ENCODE data around the gene TBXA2R.
"Not testable (repeated sequence)": the region's sequence is repeated elsewhere in the genome, so short reads cannot be mapped to it uniquely, and the experiment has no call there.

TBXA2R gene

DNA sequence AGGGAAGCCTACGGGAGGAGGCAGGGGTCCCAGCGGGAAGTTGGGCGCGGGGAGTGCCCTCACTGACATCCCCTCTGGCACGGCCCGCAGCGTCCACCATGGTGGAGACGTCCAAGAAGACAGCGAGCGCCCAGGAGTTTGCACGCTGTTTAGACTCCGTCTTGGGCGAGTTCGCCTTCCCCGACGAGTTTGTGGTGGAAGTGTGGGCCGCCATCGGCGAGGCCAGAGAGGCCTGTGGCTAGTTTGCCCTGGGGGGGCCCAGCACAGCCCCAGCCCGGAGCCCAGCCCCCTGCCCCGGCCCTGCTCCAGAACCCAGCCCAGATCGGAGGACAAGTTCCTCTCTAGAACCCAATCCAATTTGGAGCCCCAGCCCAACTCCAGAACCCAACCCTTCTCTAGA is 16.7 kb downstream of the TBXA2R start:
- peaks cover 37% of the 10 kb centered on the region for H3K27me3 ChIP-seq

DNA sequence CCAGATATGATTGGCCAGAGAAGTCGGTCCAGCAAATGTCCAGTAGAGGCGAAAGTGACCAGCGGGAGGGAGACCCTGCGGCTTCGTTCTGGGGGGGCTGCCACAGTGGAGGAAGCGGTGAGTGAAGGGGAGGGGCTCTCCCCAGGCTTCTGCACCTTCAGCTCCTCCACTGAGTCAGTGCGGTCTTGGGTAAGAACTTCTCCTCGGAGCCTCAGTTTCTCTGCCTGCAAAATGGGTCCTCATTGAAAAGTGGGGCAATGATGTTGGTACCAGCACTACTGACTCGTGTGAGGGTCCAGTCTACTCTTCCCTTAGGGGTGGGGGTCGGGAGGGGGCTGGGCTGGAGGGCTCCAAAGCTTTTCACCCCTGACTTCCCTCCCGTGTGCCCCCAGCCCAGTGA is 17.2 kb downstream of the TBXA2R start:
- TF ChIP-seq, protein P1, sequence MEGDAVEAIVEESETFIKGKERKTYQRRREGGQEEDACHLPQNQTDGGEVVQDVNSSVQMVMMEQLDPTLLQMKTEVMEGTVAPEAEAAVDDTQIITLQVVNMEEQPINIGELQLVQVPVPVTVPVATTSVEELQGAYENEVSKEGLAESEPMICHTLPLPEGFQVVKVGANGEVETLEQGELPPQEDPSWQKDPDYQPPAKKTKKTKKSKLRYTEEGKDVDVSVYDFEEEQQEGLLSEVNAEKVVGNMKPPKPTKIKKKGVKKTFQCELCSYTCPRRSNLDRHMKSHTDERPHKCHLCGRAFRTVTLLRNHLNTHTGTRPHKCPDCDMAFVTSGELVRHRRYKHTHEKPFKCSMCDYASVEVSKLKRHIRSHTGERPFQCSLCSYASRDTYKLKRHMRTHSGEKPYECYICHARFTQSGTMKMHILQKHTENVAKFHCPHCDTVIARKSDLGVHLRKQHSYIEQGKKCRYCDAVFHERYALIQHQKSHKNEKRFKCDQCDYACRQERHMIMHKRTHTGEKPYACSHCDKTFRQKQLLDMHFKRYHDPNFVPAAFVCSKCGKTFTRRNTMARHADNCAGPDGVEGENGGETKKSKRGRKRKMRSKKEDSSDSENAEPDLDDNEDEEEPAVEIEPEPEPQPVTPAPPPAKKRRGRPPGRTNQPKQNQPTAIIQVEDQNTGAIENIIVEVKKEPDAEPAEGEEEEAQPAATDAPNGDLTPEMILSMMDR (IDR thresholded peaks at IDR 0.05), result no peak
- no peak overlapping the region for H3K27ac ChIP-seq
- no peak overlapping the region for H3K4me3 ChIP-seq (ENCODE audit: low read depth in 1 of 2, low read length in 1 of 2)
- peaks cover 42% of the 10 kb centered on the region for H3K27me3 ChIP-seq
- no peaks in the 10 kb centered on the region for H3K4me1 ChIP-seq (ENCODE audit: control insufficient read depth in 1 of 2, insufficient read depth in 1 of 2, low read depth in 1 of 2, low read length in 1 of 2)
- H3K9me3 ChIP-seq, result no peaks in the 10 kb centered on the region
- no peaks in the 10 kb centered on the region for H3K36me3 ChIP-seq

More for the DNA sequence above, 16.7 kb downstream of the TBXA2R start:
- Histone ChIP-seq H3K9me3 (no peaks in the 10 kb centered on the region), H3K36me3 (no peaks in the 10 kb centered on the region), H3K4me1 (ENCODE audit: control insufficient read depth in 1 of 2, insufficient read depth in 1 of 2, low read depth in 1 of 2, low read length in 1 of 2) (no peaks in the 10 kb centered on the region), H3K27ac (no peak overlapping the region), H3K4me3 (ENCODE audit: low read depth in 1 of 2, low read length in 1 of 2) (no peak overlapping the region)
- TF ChIP-seq, protein P1 (IDR thresholded peaks at IDR 0.05), result no peak

DNA sequence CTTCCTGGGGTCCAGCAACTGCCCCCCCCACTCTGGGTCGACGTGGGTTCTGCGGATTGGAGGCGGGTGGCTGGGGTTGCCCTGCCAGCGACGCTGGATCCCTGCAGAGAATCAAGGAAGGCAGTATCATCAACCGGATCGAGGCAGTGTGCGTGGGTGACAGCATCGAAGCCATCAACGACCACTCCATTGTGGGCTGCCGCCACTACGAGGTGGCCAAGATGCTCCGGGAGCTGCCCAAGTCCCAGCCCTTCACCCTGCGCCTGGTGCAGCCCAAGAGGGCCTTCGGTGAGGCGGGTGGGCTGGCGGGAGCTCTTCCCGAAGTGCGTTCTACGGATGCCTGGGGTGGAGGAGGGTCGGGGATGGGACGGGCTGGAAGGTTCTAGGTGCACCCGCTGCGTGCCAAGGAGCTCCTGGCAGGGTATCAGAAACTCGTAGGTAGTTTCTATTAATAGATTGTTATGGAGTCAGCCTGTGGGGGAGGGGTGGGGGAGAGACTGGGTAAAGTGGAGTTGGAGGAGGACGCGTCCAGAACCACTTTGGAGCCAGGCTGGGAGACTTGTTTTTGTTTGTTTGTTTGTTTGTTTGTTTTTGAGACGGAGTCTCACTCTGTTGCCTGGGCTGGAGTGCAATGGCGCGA is 19.8 kb downstream of the TBXA2R start:
- H3K4me1 ChIP-seq (ENCODE audit: control insufficient read depth in 1 of 2, insufficient read depth in 1 of 2, low read depth in 1 of 2, low read length in 1 of 2), result no peaks in the 10 kb centered on the region
- H3K27me3 ChIP-seq, result peaks cover 44% of the 10 kb centered on the region
- H3K4me3 ChIP-seq (ENCODE audit: low read depth in 1 of 2, low read length in 1 of 2), result no peak overlapping the region
- H3K36me3 ChIP-seq, result no peaks in the 10 kb centered on the region
- TF ChIP-seq, protein P1 (IDR thresholded peaks at IDR 0.05), result no peak
- H3K9me3 ChIP-seq, result no peaks in the 10 kb centered on the region
- no peak overlapping the region for H3K27ac ChIP-seq

DNA sequence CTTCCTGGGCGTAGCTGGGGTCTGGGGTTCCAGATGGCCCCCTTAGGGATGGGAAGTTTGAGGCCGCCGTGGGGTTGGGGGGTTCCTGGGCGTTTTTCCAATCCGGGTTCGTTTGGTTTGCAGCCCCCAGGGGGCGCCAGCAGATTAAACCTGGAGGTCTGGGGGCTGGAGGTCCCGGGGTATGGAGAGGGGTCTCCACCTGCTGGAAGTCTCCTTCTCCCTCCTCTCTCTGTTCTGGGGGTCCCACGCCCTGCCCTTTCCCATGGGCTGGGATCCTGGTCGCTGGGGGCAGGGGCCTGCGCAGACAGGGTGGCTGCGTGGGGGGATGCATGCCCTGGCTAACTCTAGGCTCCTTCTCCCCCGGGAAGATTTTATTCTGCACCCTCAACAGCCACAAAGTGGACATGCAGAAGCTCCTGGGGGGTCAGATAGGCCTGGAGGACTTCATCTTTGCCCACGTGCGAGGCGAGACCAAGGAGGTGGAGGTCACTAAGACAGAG is 20.5 kb downstream of the TBXA2R start:
- H3K27me3 ChIP-seq, result peaks cover 44% of the 10 kb centered on the region
- H3K4me3 ChIP-seq (ENCODE audit: low read depth in 1 of 2, low read length in 1 of 2), result no peak overlapping the region
- TF ChIP-seq, protein P1 (IDR thresholded peaks at IDR 0.05), result no peak
- H3K36me3 ChIP-seq, result no peaks in the 10 kb centered on the region
- no peak overlapping the region for H3K27ac ChIP-seq
- no peaks in the 10 kb centered on the region for H3K9me3 ChIP-seq
- no peaks in the 10 kb centered on the region for H3K4me1 ChIP-seq (ENCODE audit: control insufficient read depth in 1 of 2, insufficient read depth in 1 of 2, low read depth in 1 of 2, low read length in 1 of 2)

DNA sequence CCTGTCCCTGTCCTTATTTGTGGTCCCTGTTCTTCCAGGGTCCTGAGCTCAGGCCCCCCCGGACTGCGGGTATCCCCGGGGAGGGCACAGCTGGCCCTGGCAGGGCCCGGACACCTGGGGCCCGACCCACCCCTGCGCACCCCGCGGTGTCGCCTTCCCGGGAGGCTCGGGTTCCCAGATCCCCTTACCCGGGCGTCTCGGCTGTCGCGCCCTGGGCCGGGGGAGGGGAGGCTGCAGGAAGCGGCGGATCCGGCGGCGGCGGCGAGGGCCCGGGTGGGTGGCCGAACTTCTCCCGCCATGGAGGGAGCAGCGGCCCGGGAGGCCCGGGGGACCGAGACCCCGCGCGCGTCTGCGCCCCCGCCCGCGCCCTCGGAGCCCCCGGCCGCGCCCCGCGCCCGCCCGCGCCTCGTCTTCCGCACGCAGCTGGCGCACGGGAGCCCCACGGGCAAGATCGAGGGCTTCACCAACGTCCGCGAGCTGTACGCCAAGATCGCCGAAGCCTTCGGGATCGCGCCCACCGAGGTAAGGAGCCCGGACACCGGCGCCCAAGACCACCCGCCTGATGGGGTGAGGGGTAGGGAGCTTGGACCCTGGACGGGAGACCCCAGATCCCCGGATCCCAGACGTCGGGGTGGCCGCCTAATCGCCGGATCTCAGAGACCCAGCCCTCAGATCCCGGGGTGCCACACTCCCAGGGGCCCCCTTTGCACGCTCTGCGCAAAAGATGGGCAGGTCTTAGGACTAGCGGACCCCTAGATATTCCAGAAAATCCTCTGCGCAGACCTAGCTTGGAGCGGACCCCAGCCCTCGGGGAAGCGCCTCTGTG is 21.2 kb downstream of the TBXA2R start, which contains the start of gene GIPC3:
GIPC3 (plus strand) TSS at position 178 of the 826 bp plus-strand sequence; CDS start at position 298, 120 bp downstream.
- H3K27ac ChIP-seq, result no peak within 1 kb of the TSS
- no peaks in the 10 kb centered on the region for H3K9me3 ChIP-seq
- TF ChIP-seq, protein P1 (IDR thresholded peaks at IDR 0.05), result no peak
- peaks cover 44% of the 10 kb centered on the region for H3K27me3 ChIP-seq
- H3K4me3 ChIP-seq (ENCODE audit: low read depth in 1 of 2, low read length in 1 of 2), result no peak within 1 kb of the TSS
- H3K36me3 ChIP-seq, result no peaks in the 10 kb centered on the region
- no peaks in the 10 kb centered on the region for H3K4me1 ChIP-seq (ENCODE audit: control insufficient read depth in 1 of 2, insufficient read depth in 1 of 2, low read depth in 1 of 2, low read length in 1 of 2)

DNA sequence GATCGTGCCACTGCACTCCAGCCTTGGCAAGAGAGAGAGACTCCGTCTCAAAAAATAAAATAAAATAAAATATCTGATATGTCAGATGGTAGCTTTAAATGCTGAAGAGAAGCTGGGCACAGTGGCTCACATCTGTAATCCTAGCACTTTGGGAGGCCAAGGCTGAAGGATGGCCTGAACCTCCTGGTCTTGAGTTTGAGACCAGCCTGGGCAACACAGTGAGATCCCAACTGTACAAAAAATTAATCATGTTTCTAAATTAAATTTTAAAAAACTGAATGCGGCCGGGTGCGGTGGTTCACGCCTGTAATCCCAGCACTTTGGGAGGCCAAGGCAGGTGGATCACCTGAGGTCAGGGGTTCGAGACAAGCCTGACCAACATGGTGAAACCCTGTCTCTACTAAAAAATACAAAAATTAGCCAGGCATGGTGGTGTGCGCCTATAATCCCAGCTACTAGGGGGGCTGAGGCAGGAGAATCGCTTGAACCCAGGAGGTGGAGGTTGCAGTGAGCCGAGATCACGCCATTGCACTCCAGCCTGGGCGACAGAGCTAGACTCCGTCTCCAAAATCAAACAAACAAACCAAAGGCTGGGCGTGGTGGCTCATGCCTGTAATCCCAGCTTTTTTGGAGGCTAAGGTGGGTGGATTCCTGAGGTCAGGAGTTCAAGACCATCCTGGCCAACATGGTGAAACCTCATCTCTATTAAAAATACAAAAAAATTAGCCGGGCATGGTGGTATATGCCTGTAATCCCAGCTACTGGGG is 22.5 kb downstream of the TBXA2R start:
- not testable (repeated sequence) for H3K4me3 ChIP-seq (ENCODE audit: low read depth in 1 of 2, low read length in 1 of 2); H3K9me3 ChIP-seq; H3K27ac ChIP-seq; H3K36me3 ChIP-seq; H3K4me1 ChIP-seq (ENCODE audit: control insufficient read depth in 1 of 2, insufficient read depth in 1 of 2, low read depth in 1 of 2, low read length in 1 of 2)
- peaks cover 44% of the 10 kb centered on the region for H3K27me3 ChIP-seq

DNA sequence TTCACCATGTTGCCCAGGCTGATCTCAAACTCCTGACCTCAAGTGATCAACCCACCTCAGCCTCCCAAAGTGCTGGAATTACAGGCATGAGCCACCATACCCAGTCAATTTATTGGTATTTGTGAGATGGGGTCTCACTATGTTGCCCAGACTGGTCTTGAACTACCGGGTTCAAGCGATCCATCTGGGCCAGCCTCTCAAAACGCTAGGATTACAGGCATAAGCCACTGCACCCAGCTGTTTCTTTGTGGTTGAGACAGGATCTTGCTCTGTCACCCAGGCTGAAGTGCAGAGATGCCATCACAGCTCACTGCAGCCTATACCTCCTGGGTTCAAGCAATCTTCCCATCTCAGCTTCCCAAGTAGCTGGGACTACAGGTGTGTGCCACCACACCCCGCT is 24.9 kb downstream of the TBXA2R start:
- H3K9me3 ChIP-seq; H3K4me3 ChIP-seq (ENCODE audit: low read depth in 1 of 2, low read length in 1 of 2); H3K4me1 ChIP-seq (ENCODE audit: control insufficient read depth in 1 of 2, insufficient read depth in 1 of 2, low read depth in 1 of 2, low read length in 1 of 2); H3K36me3 ChIP-seq; H3K27ac ChIP-seq: not testable (repeated sequence)
- peaks cover 37% of the 10 kb centered on the region for H3K27me3 ChIP-seq
